Loucy (cell line): ENCODE measurements around the gene RPL27A.

Source experiments
- H2AFZ ChIP-seq: fragments of 200-600 bp; sonication (generic); 2 replicates; pipeline ENCODE4 v1.6.0; 2016; ENCODE audit warnings: antibody characterized with exemption, mild to moderate bottlenecking, low read length, moderate library complexity
- H3F3A ChIP-seq: fragments of 200-600 bp; 2 replicates; pipeline ENCODE4 v1.6.0; 2016; ENCODE audit warnings: antibody characterized with exemption, low read depth, mild to moderate bottlenecking
- H3K27me3 ChIP-seq: fragments of 200-600 bp; sonication (generic); 2 replicates; pipeline ENCODE4 v1.6.1; 2014; ENCODE audit warnings: low read length, mild to moderate bottlenecking; ENCODE audit not compliant: insufficient read depth, poor library complexity, severe bottlenecking
- H3K36me3 ChIP-seq: fragments of 200-600 bp; sonication (generic); 2 replicates; pipeline ENCODE4 v1.6.1; 2016; ENCODE audit warnings: low read length; ENCODE audit not compliant: insufficient read depth
- H3K4me1 ChIP-seq: fragments of 200-600 bp; sonication (generic); 2 replicates; pipeline ENCODE4 v1.5.1; 2014; ENCODE audit warnings: low read length, mild to moderate bottlenecking; ENCODE audit not compliant: insufficient read depth, poor library complexity, severe bottlenecking
- H3K4me2 ChIP-seq: fragments of 200-600 bp; sonication (generic); 2 replicates; pipeline ENCODE4 v1.6.0; 2014; ENCODE audit warnings: antibody characterized with exemption, low read length, low read depth, mild to moderate bottlenecking; ENCODE audit not compliant: poor library complexity, severe bottlenecking
- H3K4me3 ChIP-seq: fragments of 200-600 bp; sonication (generic); 2 replicates; pipeline ENCODE4 v1.5.1; 2014; ENCODE audit warnings: low read length, mild to moderate bottlenecking, mixed read lengths; ENCODE audit not compliant: poor library complexity, severe bottlenecking
- H3K79me2 ChIP-seq: fragments of 200-600 bp; sonication (generic); 2 replicates; pipeline ENCODE4 v1.6.1; 2014; ENCODE audit warnings: low read length; ENCODE audit not compliant: insufficient read depth
- H3K9ac ChIP-seq: fragments of 200-600 bp; sonication (generic); 2 replicates; pipeline ENCODE4 v1.6.0; 2014; ENCODE audit warnings: mild to moderate bottlenecking, low read depth, low read length, moderate library complexity; ENCODE audit not compliant: poor library complexity, severe bottlenecking
- H3K9me2 ChIP-seq: fragments of 200-600 bp; sonication (generic); replicated peaks from 2 replicates; pipeline ENCODE4 v1.6.1; 2016; ENCODE audit warnings: low read depth, low read length, mixed read lengths
- H3K9me3 ChIP-seq: fragments of 200-600 bp; sonication (generic); 2 replicates; pipeline ENCODE4 v1.6.1; 2014; ENCODE audit warnings: mild to moderate bottlenecking, antibody characterized with exemption, low read length, low read depth; ENCODE audit not compliant: insufficient read depth
- H4K20me1 ChIP-seq: fragments of 200-600 bp; sonication (generic); 2 replicates; pipeline ENCODE4 v1.6.0; 2014; ENCODE audit warnings: antibody characterized with exemption, low read length, mild to moderate bottlenecking; ENCODE audit not compliant: insufficient read depth, poor library complexity, severe bottlenecking
- EZH2phosphoT487 ChIP-seq: fragments of 200-600 bp; IDR thresholded peaks from 2 replicates; pipeline ENCODE4 v1.6.1; 2018; ENCODE audit warnings: antibody characterized with exemption, mild to moderate bottlenecking, moderate library complexity, borderline replicate concordance
- TF ChIP-seq, protein P1 (sequence below): fragments of 200-600 bp; sonication (generic); conservative IDR thresholded peaks from 2 replicates; pipeline ENCODE4 v1.5.1; 2014; ENCODE audit warnings: mild to moderate bottlenecking, antibody characterized with exemption, low read length

RPL27A gene

DNA sequence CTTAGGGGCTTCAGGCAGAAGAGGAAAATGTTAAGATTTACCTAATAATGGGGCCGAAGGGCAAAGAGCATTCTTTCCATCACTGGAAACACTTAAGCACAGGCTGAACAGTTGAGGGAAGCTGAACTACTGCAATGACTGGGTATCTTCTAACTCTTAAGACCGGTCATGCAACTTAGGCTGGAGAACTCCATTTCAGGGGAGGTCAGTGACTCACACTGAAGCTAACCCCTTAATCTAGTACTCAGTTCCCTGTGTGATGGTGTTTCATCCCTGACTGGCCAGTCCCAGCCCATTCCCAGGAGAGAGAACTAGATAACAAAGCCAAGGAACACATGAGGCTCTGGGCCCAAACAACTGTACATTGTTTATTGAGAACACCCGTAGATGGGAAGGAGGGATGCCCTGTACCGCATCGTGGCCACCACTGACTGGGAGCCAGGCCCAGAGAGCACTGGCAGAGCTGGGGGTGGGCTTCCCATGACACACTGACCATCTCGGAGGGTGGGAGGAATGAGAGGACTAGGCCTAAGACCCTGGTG, 10.5 kb downstream of the RPL27A start:
- TF ChIP-seq EZH2phosphoT487 = no peak
- TF ChIP-seq, protein P1, sequence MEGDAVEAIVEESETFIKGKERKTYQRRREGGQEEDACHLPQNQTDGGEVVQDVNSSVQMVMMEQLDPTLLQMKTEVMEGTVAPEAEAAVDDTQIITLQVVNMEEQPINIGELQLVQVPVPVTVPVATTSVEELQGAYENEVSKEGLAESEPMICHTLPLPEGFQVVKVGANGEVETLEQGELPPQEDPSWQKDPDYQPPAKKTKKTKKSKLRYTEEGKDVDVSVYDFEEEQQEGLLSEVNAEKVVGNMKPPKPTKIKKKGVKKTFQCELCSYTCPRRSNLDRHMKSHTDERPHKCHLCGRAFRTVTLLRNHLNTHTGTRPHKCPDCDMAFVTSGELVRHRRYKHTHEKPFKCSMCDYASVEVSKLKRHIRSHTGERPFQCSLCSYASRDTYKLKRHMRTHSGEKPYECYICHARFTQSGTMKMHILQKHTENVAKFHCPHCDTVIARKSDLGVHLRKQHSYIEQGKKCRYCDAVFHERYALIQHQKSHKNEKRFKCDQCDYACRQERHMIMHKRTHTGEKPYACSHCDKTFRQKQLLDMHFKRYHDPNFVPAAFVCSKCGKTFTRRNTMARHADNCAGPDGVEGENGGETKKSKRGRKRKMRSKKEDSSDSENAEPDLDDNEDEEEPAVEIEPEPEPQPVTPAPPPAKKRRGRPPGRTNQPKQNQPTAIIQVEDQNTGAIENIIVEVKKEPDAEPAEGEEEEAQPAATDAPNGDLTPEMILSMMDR = no peak
- Histone ChIP-seq H3K4me1 (peaks cover 18% of the 10 kb centered on the region), H3K27me3 (no peaks in the 10 kb centered on the region), H3K9me3 (no peaks in the 10 kb centered on the region), H3F3A (peaks cover 6% of the 10 kb centered on the region), H2AFZ (no peak overlapping the region), H3K4me3 (no peak overlapping the region), H3K36me3 (no peaks in the 10 kb centered on the region), H3K4me2 (no peak overlapping the region), H3K79me2 (peaks cover 19% of the 10 kb centered on the region), H3K9me2 (no peaks in the 10 kb centered on the region), H4K20me1 (no peaks in the 10 kb centered on the region), H3K9ac (no peak overlapping the region)

DNA sequence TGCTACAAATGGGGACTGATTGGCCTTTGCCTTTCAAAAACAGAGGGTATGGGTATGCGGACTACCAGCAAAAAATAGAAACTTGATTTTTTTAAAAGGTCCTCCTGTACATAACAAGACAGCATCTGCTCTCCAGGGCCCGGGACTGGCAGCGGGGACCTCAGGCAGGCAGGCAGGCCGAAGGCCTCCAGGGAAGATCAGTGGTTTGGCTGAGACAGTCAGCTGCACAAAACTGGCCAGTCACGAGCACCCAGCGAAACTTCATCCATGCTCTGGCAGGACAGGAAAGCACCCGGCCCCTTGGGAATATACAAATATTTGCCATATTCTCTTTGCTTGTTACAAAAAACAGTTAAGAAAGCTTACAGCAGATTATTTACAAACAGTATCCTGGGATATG, 11.0 kb downstream of the RPL27A start:
- H4K20me1 ChIP-seq = no peaks in the 10 kb centered on the region
- no peak overlapping the region for H3K9ac ChIP-seq
- H3F3A ChIP-seq = peaks cover 1% of the 10 kb centered on the region; the same call in 1 of the 2 replicates
- TF ChIP-seq, protein P1 = no peak
- no peak for TF ChIP-seq EZH2phosphoT487
- no peaks in the 10 kb centered on the region for H3K36me3 ChIP-seq
- H3K27me3 ChIP-seq = no peaks in the 10 kb centered on the region
- no peaks in the 10 kb centered on the region for H3K9me3 ChIP-seq
- peaks cover 19% of the 10 kb centered on the region for H3K79me2 ChIP-seq
- no peaks in the 10 kb centered on the region for H3K9me2 ChIP-seq
- H3K4me1 ChIP-seq = peaks cover 16% of the 10 kb centered on the region
- no peak overlapping the region for H3K4me2 ChIP-seq
- no peak overlapping the region for H2AFZ ChIP-seq
- H3K4me3 ChIP-seq = no peak overlapping the region

DNA sequence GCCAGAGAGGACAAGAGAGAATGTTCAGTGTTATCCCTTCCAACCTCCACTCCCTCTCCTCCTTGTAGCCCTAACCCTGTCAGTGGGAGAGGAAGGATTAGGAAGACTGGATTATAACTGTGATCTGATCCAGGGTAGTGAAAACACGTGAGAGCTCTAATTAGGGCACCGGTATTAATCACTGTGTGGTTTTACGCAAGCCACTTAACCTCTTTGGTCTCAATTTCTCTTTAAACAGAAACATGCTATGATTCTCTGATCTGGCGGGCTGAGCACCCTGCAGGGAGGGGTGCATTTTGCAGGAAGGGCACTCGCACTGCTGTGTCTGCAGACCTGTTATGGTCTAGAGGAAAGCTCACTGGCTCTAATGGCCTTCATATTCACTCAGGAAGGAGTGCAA, 11.5 kb downstream of the RPL27A start:
- H3K9me3 ChIP-seq = no peaks in the 10 kb centered on the region
- H3K9ac ChIP-seq = no peak overlapping the region
- H3K79me2 ChIP-seq = peaks cover 17% of the 10 kb centered on the region
- H4K20me1 ChIP-seq = no peaks in the 10 kb centered on the region
- H2AFZ ChIP-seq = no peak overlapping the region
- H3K4me3 ChIP-seq = no peak overlapping the region
- H3K27me3 ChIP-seq = no peaks in the 10 kb centered on the region
- no peak overlapping the region for H3K4me2 ChIP-seq
- TF ChIP-seq, protein P1 = no peak
- TF ChIP-seq EZH2phosphoT487 = no peak
- no peaks in the 10 kb centered on the region for H3F3A ChIP-seq
- H3K4me1 ChIP-seq = peaks cover 16% of the 10 kb centered on the region
- no peaks in the 10 kb centered on the region for H3K9me2 ChIP-seq
- H3K36me3 ChIP-seq = no peaks in the 10 kb centered on the region
